Endodermal cell (in vitro differentiated cells): Measurements from ENCODE around the gene KIF2A. TPM values are rescaled to one million over a fixed set of nuclear protein-coding genes. Genes with fewer than 3 reads are reported as not detected.

Experiments
- DNase-seq: peaks from one replicate; pipeline ENCODE4 v3.0.0-alpha.2; 2017
- H3K27ac ChIP-seq: 2 replicates; pipeline ENCODE4 v1.5.1; 2013; ENCODE audit warnings: mild to moderate bottlenecking, low read depth, low read length, moderate library complexity
- H3K27me3 ChIP-seq: 2 replicates; pipeline ENCODE4 v1.6.1; 2013; ENCODE audit warnings: mild to moderate bottlenecking, low read length, moderate library complexity; ENCODE audit not compliant: insufficient read depth, control insufficient read depth, poor library complexity, severe bottlenecking
- H3K36me3 ChIP-seq: 2 replicates; pipeline ENCODE4 v1.7.0; 2013; ENCODE audit warnings: mild to moderate bottlenecking, low read length, moderate library complexity; ENCODE audit not compliant: control insufficient read depth, insufficient read depth
- H3K4me1 ChIP-seq: one replicate; pipeline ENCODE4 v1.7.0; 2013; ENCODE audit warnings: low read length; ENCODE audit not compliant: control insufficient read depth, insufficient read depth
- H3K4me3 ChIP-seq: 2 replicates; pipeline ENCODE4 v1.5.1; 2013; ENCODE audit warnings: mild to moderate bottlenecking, low read length, moderate library complexity
- H3K9ac ChIP-seq: 2 replicates; pipeline ENCODE4 v1.6.1; 2013; ENCODE audit warnings: mild to moderate bottlenecking, low read length, moderate library complexity; ENCODE audit not compliant: poor library complexity, severe bottlenecking; ENCODE audit errors: extremely low read depth
- H3K9me3 ChIP-seq: 2 replicates; pipeline ENCODE4 v1.6.1; 2013; ENCODE audit warnings: mild to moderate bottlenecking, low read length, moderate library complexity; ENCODE audit not compliant: control insufficient read depth
- H3K27ac Mint-ChIP-seq: 2 replicates; pipeline ENCODE4 v1.8.0; 2020; ENCODE audit warnings: mixed read lengths
- H3K27me3 Mint-ChIP-seq: 2 replicates; pipeline ENCODE4 v1.8.0; 2021; ENCODE audit warnings: mild to moderate bottlenecking, mixed read lengths; ENCODE audit not compliant: insufficient read depth
- H3K36me3 Mint-ChIP-seq: 2 replicates; pipeline ENCODE4 v1.8.0; 2020; ENCODE audit warnings: low read depth, mixed read lengths
- H3K4me1 Mint-ChIP-seq: 2 replicates; pipeline ENCODE4 v1.8.0; 2020; ENCODE audit warnings: mixed read lengths
- H3K4me3 Mint-ChIP-seq: 2 replicates; pipeline ENCODE4 v1.8.0; 2020; ENCODE audit warnings: mild to moderate bottlenecking, moderate library complexity, mixed read lengths
- H3K9me3 Mint-ChIP-seq: 2 replicates; pipeline ENCODE4 v1.8.0; 2020; ENCODE audit warnings: mild to moderate bottlenecking, mixed read lengths
- WGBS, 2 experiments: methylation state at CpG; one replicate each; pipeline versions ENCODE4 v1.1.5 to v1.1.7; 2013; ENCODE audit warnings: missing lambda C conversion rate in 2 of 2, mixed read lengths in 1 of 2; ENCODE audit not compliant: insufficient coverage in 1 of 2, insufficient read length in 1 of 2; 5-methylcytosine and 5-hydroxymethylcytosine counted together
- total RNA-seq, 2 donors: library from RNA; stranded (reverse); fragmentation: NEBNext Ultra II Directional in 1 of 2; extraction: Animal tissue kit (Norgen Biotek cat#: 25700) in 1 of 2; gene quantifications; 2 replicates in 1 of 2; 3 replicates in 1 of 2; pipeline ENCODE4 v1.2.1, GENCODE V29; 2021
- TF ChIP-seq, protein P1 (sequence below): fragments of 200-600 bp; sonication (generic); conservative IDR thresholded peaks from 2 replicates; pipeline ENCODE4 v1.5.0; 2021; ENCODE audit warnings: antibody characterized with exemption, mild to moderate bottlenecking

KIF2A gene
- total RNA-seq, 2 donors from 2014 or later: 67.4 to 74.6 TPM

DNA sequence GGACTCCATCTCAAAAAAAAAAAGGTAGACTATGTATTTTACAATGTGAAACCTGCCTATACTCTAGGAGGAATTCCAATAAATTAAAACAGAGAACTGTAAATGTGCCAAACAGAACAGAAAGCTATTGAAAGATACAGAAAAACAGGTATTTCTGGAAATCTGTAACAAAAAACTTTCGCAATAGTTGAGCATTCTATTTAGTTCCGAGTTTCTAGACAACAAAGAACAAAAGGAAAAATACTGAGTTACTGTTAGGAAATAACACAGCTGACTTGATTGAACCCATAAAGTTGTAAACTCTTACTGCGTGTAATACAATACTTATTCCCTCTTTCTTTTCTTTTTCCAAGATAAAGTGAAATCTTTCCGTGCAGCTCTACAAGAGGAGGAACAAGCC is 79.1 kb downstream of the KIF2A start:
- H3K27ac ChIP-seq: no peak overlapping the region
- Mint-ChIP-seq H3K27me3 (no peaks in the 10 kb centered on the region), H3K36me3 (peaks cover 63% of the 10 kb centered on the region), H3K27ac (peak overlapping the region; percentile 76), H3K4me1 (no peaks in the 10 kb centered on the region), H3K9me3 (no peaks in the 10 kb centered on the region), H3K4me3 (no peak overlapping the region)
- no peak for DNase-seq
- no peaks in the 10 kb centered on the region for H3K9me3 ChIP-seq
- TF ChIP-seq, protein P1, sequence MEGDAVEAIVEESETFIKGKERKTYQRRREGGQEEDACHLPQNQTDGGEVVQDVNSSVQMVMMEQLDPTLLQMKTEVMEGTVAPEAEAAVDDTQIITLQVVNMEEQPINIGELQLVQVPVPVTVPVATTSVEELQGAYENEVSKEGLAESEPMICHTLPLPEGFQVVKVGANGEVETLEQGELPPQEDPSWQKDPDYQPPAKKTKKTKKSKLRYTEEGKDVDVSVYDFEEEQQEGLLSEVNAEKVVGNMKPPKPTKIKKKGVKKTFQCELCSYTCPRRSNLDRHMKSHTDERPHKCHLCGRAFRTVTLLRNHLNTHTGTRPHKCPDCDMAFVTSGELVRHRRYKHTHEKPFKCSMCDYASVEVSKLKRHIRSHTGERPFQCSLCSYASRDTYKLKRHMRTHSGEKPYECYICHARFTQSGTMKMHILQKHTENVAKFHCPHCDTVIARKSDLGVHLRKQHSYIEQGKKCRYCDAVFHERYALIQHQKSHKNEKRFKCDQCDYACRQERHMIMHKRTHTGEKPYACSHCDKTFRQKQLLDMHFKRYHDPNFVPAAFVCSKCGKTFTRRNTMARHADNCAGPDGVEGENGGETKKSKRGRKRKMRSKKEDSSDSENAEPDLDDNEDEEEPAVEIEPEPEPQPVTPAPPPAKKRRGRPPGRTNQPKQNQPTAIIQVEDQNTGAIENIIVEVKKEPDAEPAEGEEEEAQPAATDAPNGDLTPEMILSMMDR: no peak
- no peaks in the 10 kb centered on the region for H3K27me3 ChIP-seq
- no peaks in the 10 kb centered on the region for H3K4me1 ChIP-seq
- 96 to 98% methylated on average over 2 to 4 of the region's 4 CpGs for WGBS, 2 experiments
- H3K4me3 ChIP-seq: no peak overlapping the region
- no peak overlapping the region for H3K9ac ChIP-seq
- peaks cover 88% of the 10 kb centered on the region for H3K36me3 ChIP-seq

DNA sequence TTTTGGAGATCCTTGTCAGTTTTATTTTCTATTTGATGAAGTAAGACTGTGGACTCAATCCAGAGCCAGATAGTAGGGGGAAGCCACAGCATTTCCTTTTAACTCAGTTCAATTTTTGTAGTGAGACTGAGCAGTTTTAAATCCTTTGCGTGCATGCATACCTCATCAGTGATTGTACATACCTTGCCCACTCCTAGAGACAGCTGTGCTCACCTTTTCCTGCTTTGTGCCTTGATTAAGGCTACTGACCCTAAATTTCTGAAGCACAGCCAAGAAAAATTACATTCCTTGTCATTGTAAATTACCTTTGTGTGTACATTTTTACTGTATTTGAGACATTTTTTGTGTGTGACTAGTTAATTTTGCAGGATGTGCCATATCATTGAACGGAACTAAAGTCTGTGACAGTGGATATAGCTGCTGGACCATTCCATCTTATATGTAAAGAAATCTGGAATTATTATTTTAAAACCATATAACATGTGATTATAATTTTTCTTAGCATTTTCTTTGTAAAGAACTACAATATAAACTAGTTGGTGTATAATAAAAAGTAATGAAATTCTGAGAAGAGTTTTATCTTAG is 79.9 kb downstream of the KIF2A start:
- Histone ChIP-seq H3K27me3 (no peaks in the 10 kb centered on the region), H3K36me3 (peaks cover 88% of the 10 kb centered on the region), H3K4me3 (no peak overlapping the region), H3K4me1 (no peaks in the 10 kb centered on the region), H3K9ac (no peak overlapping the region), H3K9me3 (no peaks in the 10 kb centered on the region), H3K27ac (no peak overlapping the region)
- Mint-ChIP-seq H3K4me1 (no peaks in the 10 kb centered on the region), H3K4me3 (no peak overlapping the region), H3K27ac (no peak overlapping the region), H3K27me3 (no peaks in the 10 kb centered on the region), H3K36me3 (peaks cover 59% of the 10 kb centered on the region), H3K9me3 (no peaks in the 10 kb centered on the region)
- no peak for DNase-seq
- 98% methylated on average over 2 of the region's 2 CpGs; no CpG with 5 or more reads in 1 of the 2 experiments for WGBS, 2 experiments
- TF ChIP-seq, protein P1: no peak

DNA sequence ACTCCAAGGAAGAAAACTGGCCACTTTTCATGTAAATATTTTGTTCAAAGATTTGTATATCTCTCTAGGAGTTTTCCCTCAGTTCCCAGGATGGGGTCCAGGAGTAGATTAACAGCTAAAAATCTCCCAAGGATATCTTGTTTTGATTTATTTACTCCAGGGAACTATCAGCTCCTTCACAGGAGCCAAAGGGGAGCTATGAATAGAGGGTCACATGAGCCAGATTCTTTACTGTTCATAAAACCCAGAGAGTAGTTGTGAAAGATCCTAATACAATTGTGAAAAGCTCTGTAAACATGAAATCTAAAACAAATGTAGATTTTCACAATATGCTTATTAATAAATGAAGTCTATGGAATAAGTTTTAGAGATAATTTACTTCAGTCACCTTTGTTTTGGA is 80.8 kb downstream of the KIF2A start:
- Mint-ChIP-seq H3K27me3 (no peaks in the 10 kb centered on the region), H3K4me3 (no peak overlapping the region), H3K36me3 (peaks cover 54% of the 10 kb centered on the region), H3K9me3 (no peaks in the 10 kb centered on the region), H3K4me1 (no peaks in the 10 kb centered on the region), H3K27ac (no peak overlapping the region)
- peaks cover 87% of the 10 kb centered on the region for H3K36me3 ChIP-seq
- no peak overlapping the region for H3K27ac ChIP-seq
- no peaks in the 10 kb centered on the region for H3K4me1 ChIP-seq
- no peaks in the 10 kb centered on the region for H3K27me3 ChIP-seq
- TF ChIP-seq, protein P1: no peak
- H3K9ac ChIP-seq: no peak overlapping the region
- no peak for DNase-seq
- no peak overlapping the region for H3K4me3 ChIP-seq
- no peaks in the 10 kb centered on the region for H3K9me3 ChIP-seq
